ENCODE results near the gene SKP2.

DNA sequence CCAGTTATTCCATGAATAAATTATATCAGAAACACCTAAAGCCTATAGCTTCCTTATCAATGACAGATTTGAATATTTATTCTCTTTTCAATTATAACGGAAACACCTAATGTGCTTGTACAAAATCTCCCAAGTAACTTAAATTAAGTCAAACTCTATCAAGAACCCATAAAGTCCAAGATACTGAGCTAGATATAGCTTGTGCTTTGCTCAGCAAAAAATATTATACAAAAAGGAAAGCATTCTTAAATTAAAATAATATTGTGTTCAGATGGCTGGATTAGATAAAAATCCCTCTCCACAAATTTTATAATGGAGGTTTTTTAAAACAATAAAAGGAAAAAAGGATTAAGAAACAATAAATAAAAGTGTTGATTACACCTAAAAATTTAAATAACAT is 66.1 kb downstream of the SKP2 start:
- TF ChIP-seq, protein P1, sequence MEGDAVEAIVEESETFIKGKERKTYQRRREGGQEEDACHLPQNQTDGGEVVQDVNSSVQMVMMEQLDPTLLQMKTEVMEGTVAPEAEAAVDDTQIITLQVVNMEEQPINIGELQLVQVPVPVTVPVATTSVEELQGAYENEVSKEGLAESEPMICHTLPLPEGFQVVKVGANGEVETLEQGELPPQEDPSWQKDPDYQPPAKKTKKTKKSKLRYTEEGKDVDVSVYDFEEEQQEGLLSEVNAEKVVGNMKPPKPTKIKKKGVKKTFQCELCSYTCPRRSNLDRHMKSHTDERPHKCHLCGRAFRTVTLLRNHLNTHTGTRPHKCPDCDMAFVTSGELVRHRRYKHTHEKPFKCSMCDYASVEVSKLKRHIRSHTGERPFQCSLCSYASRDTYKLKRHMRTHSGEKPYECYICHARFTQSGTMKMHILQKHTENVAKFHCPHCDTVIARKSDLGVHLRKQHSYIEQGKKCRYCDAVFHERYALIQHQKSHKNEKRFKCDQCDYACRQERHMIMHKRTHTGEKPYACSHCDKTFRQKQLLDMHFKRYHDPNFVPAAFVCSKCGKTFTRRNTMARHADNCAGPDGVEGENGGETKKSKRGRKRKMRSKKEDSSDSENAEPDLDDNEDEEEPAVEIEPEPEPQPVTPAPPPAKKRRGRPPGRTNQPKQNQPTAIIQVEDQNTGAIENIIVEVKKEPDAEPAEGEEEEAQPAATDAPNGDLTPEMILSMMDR (IDR thresholded peaks at IDR 0.05; ENCODE audit: low read depth, low read length, missing input control) = no peak
- TF ChIP-seq SP1 (IDR thresholded peaks at IDR 0.05) = no peak
